GM19467 (cell line): Measurements from ENCODE around the gene KRTDAP.
A peak's percentile ranks its signal among the peaks of the same experiment; 100 is the strongest.

ENCODE experiments used
- ATAC-seq: cut with Tn5 transposase; IDR thresholded peaks from one replicate; pipeline ENCODE4 v1.9.1; 2021; ENCODE audit warnings: mild to moderate bottlenecking, moderate library complexity; ENCODE audit not compliant: unreplicated experiment

Gene KRTDAP

GRCh38 chr19:35458192-35458591 is 32.1 kb downstream of the KRTDAP start:
- ATAC-seq, result no peak

GRCh38 chr19:35457173-35457572 is 33.1 kb downstream of the KRTDAP start:
- ATAC-seq, result no peak

GRCh38 chr19:35455616-35456201 is 34.6 kb downstream of the KRTDAP start:
- ATAC-seq, result no peak

GRCh38 chr19:35454663-35455062 is 35.6 kb downstream of the KRTDAP start:
- no peak for ATAC-seq

- ATAC-seq, result peak; percentile 54
Observed at GRCh38 chr19:35451338-35452096, 38.7 kb downstream of the KRTDAP start.

GRCh38 chr19:35449359-35450043 is 40.8 kb downstream of the KRTDAP start:
- no peak for ATAC-seq

- ATAC-seq, result no peak
Observed at GRCh38 chr19:35447606-35448469, 42.4 kb downstream of the KRTDAP start, which contains the start of gene FFAR2. TSS of gene FFAR2 (plus strand) at chr19:35448257. CDS start at chr19:35449715, 1,458 bp downstream.

GRCh38 chr19:35445826-35446593 is 44.3 kb downstream of the KRTDAP start:
- ATAC-seq, result no peak

- ATAC-seq, result no peak
Observed at GRCh38 chr19:35444735-35445134, 45.5 kb downstream of the KRTDAP start.

GRCh38 chr19:35442091-35442490 is 48.2 kb downstream of the KRTDAP start:
- ATAC-seq, result no peak

GRCh38 chr19:35439921-35440320 is 50.3 kb downstream of the KRTDAP start:
- no peak for ATAC-seq

GRCh38 chr19:35438527-35438926 is 51.7 kb downstream of the KRTDAP start:
- no peak for ATAC-seq

GRCh38 chr19:35438096-35438495 is 52.2 kb downstream of the KRTDAP start:
- no peak for ATAC-seq

- no peak for ATAC-seq
Observed at GRCh38 chr19:35437406-35437951, 52.8 kb downstream of the KRTDAP start.
